Stimulated activated CD4-positive, alpha-beta T cell treated with anti-CD3 and anti-CD28 coated beads, Interleukin-1b, Interleukin-23, amount 100 ng/mL, for 24 hours (primary cell): ENCODE results near the gene EHMT1.

Source experiments
- DNase-seq, 4 experiments: peaks; one replicate each; pipeline ENCODE4 v3.0.0-alpha.2; 2020; ENCODE audit warnings: low read depth in 4 of 4, low spot score in 1 of 4

The EHMT1 gene

GRCh38 chr9:137781906-137782585, 163.2 kb downstream of the EHMT1 start:
- no peak for DNase-seq

- no peak for DNase-seq
These were observed 164.7 kb downstream of the EHMT1 start for GRCh38 chr9:137783521-137783920.

GRCh38 chr9:137784046-137784445, 165.2 kb downstream of the EHMT1 start:
- no peak for DNase-seq

GRCh38 chr9:137784641-137785513, 166.1 kb downstream of the EHMT1 start:
- DNase-seq: no peak

- DNase-seq: no peak
These were observed 166.9 kb downstream of the EHMT1 start for GRCh38 chr9:137785704-137786161.

GRCh38 chr9:137786511-137786920, 167.7 kb downstream of the EHMT1 start:
- DNase-seq: no peak

- no peak for DNase-seq
These were observed 168.6 kb downstream of the EHMT1 start for GRCh38 chr9:137787381-137787780.

GRCh38 chr9:137787786-137788505, 169.1 kb downstream of the EHMT1 start:
- DNase-seq: no peak

- no peak for DNase-seq
These were observed 169.9 kb downstream of the EHMT1 start for GRCh38 chr9:137788561-137789294.

GRCh38 chr9:137789295-137789895, 170.6 kb downstream of the EHMT1 start:
- no peak for DNase-seq

GRCh38 chr9:137791947-137792346, 173.1 kb downstream of the EHMT1 start:
- no peak for DNase-seq

- DNase-seq: no peak
These were observed 174.5 kb downstream of the EHMT1 start for GRCh38 chr9:137793196-137793841.

- no peak for DNase-seq
These were observed 176.4 kb downstream of the EHMT1 start for GRCh38 chr9:137795156-137795666.

GRCh38 chr9:137797206-137798120, 178.7 kb downstream of the EHMT1 start:
- DNase-seq: no peak

- no peak for DNase-seq
These were observed 179.3 kb downstream of the EHMT1 start for GRCh38 chr9:137798142-137798541.

GRCh38 chr9:137798901-137799629, 180.3 kb downstream of the EHMT1 start:
- no peak for DNase-seq

- DNase-seq: no peak
These were observed 180.8 kb downstream of the EHMT1 start for GRCh38 chr9:137799630-137799983.
